H1 (cell line): ENCODE data around the gene POLRMT. TPM values are rescaled to one million over a fixed set of nuclear protein-coding genes. Genes with fewer than 3 reads are reported as not detected.
"Not testable (repeated sequence)": the region's sequence is repeated elsewhere in the genome, so short reads cannot be mapped to it uniquely, and the experiment has no call there.

Experiments
- CTCF ChIA-PET: fragments of 300-600 bp; sonication (Branson Sonifier 250); formaldehyde crosslinking; loops from one replicate; lab custom pipeline; 2021; ENCODE audit not compliant: partially characterized antibody; lab: Charles Lee
- POLR2A ChIA-PET: fragments of 300-600 bp; sonication (Branson Sonifier 250); formaldehyde crosslinking; loops from one replicate; lab custom pipeline; 2021; ENCODE audit warnings: inconsistent platforms; ENCODE audit not compliant: partially characterized antibody; lab: Charles Lee
- DNase-seq, 2 experiments: peaks; one replicate each; pipeline versions ENCODE4 v3.0.0 to v3.0.0-alpha.2; 2010 to 2022; ENCODE audit warnings: low spot score in 2 of 2, low read depth in 1 of 2, mixed read lengths in 1 of 2
- FAIRE-seq: peaks from 2 replicates; lab custom pipeline; 2011; peaks lifted over from hg19 to GRCh38; lab: Jason Lieb, UNC
- H2AFZ ChIP-seq: 2 replicates; pipeline ENCODE4 v1.8.1; 2012; ENCODE audit warnings: low read length, inconsistent platforms
- H2AK5ac ChIP-seq: 2 replicates; pipeline ENCODE4 v1.6.1; 2013; ENCODE audit warnings: low read depth, low read length
- H2BK120ac ChIP-seq: replicated peaks from 2 replicates; pipeline ENCODE3; 2013; ENCODE audit warnings: low read depth, low read length, inconsistent platforms
- H2BK12ac ChIP-seq: 2 replicates; pipeline ENCODE4 v1.6.1; 2013; ENCODE audit warnings: low read depth, low read length
- H2BK15ac ChIP-seq: 2 replicates; pipeline ENCODE4 v1.6.1; 2013; ENCODE audit warnings: low read length
- H2BK20ac ChIP-seq: 2 replicates; pipeline ENCODE4 v1.6.1; 2013; ENCODE audit warnings: low read length
- H2BK5ac ChIP-seq: 2 replicates; pipeline ENCODE4 v1.6.1; 2013; ENCODE audit warnings: low read depth, low read length
- H3K14ac ChIP-seq: 2 replicates; pipeline ENCODE4 v1.6.1; 2013; ENCODE audit warnings: inconsistent platforms; ENCODE audit not compliant: insufficient read length
- H3K18ac ChIP-seq: 2 replicates; pipeline ENCODE4 v1.6.1; 2013; ENCODE audit warnings: low read length; ENCODE audit errors: extremely low read depth
- H3K23ac ChIP-seq: 2 replicates; pipeline ENCODE4 v1.6.1; 2013; ENCODE audit warnings: inconsistent platforms; ENCODE audit not compliant: insufficient read length
- H3K23me2 ChIP-seq: 2 replicates; pipeline ENCODE4 v1.6.1; 2013; ENCODE audit warnings: low read depth, low read length
- H3K27ac ChIP-seq: 2 replicates; pipeline ENCODE4 v1.6.1; 2011; ENCODE audit warnings: low read depth, low read length, inconsistent platforms
- H3K27me3 ChIP-seq, 4 experiments: replicated peaks in 1 of 4; 1 replicate in 1 of 4; 2 replicates in 3 of 4; pipeline versions ENCODE4 v1.6.1 to v1.8.1; 2011 to 2013; ENCODE audit warnings: low read length in 3 of 4, mild to moderate bottlenecking in 3 of 4, inconsistent platforms in 2 of 4, mixed read lengths in 2 of 4, moderate library complexity in 1 of 4; ENCODE audit not compliant: control insufficient read depth in 3 of 4, insufficient read depth in 3 of 4; ENCODE audit errors: extremely low read depth in 1 of 4
- H3K36me3 ChIP-seq, 4 experiments: 2 replicates each; pipeline versions ENCODE4 v1.6.1 to v1.8.1; 2011 to 2013; ENCODE audit warnings: mild to moderate bottlenecking in 4 of 4, low read length in 3 of 4, moderate library complexity in 2 of 4, control low read depth in 1 of 4, inconsistent platforms in 1 of 4; ENCODE audit not compliant: insufficient read depth in 4 of 4, control insufficient read depth in 2 of 4
- H3K4ac ChIP-seq: replicated peaks from 2 replicates; pipeline ENCODE3; 2013; ENCODE audit warnings: low read length, low read depth, mixed read lengths, inconsistent platforms; ENCODE audit not compliant: insufficient read length
- H3K4me1 ChIP-seq, 4 experiments: replicated peaks in 1 of 4; 1 replicate in 1 of 4; 2 replicates in 3 of 4; pipeline versions ENCODE4 v1.6.1 to v1.8.1; 2011 to 2013; ENCODE audit warnings: low read length in 3 of 4, inconsistent platforms in 2 of 4, mixed read lengths in 1 of 4; ENCODE audit not compliant: insufficient read depth in 4 of 4, control insufficient read depth in 3 of 4
- H3K4me2 ChIP-seq, 2 experiments: 2 replicates each; pipeline versions ENCODE4 v1.6.1 to v1.8.1; 2011 to 2013; ENCODE audit warnings: low read depth in 2 of 2, low read length in 2 of 2, control low read depth in 1 of 2, inconsistent platforms in 1 of 2, mild to moderate bottlenecking in 1 of 2; ENCODE audit not compliant: insufficient read depth in 1 of 2
- H3K4me3 ChIP-seq, 4 experiments: fragments of 200-600, 300-600 bp in 1 of 4; sonication (generic), shearing (Covaris generic), sonication (Bioruptor Twin) in 1 of 4; 2 replicates each; pipeline versions ENCODE4 v1.5.1 to v1.8.1; 2011 to 2016; ENCODE audit warnings: low read length in 4 of 4, low read depth in 3 of 4, control low read depth in 2 of 4, inconsistent platforms in 2 of 4, mild to moderate bottlenecking in 2 of 4, mixed read lengths in 1 of 4, moderate library complexity in 1 of 4; ENCODE audit not compliant: insufficient read depth in 2 of 4; ENCODE audit errors: extremely low read depth in 1 of 4
- H3K56ac ChIP-seq: replicated peaks from 2 replicates; pipeline ENCODE3; 2013; ENCODE audit warnings: low read depth, mild to moderate bottlenecking, mixed read lengths, low read length, inconsistent platforms; ENCODE audit not compliant: insufficient read length
- H3K79me1 ChIP-seq: 2 replicates; pipeline ENCODE4 v1.6.1; 2013; ENCODE audit warnings: low read depth, low read length, control low read depth
- H3K79me2 ChIP-seq, 2 experiments: 2 replicates each; pipeline versions ENCODE4 v1.6.1 to v1.8.1; 2012 to 2013; ENCODE audit warnings: low read length in 2 of 2, mild to moderate bottlenecking in 2 of 2, inconsistent platforms in 1 of 2; ENCODE audit not compliant: insufficient read depth in 2 of 2, control insufficient read depth in 1 of 2
- H3K9ac ChIP-seq, 4 experiments: replicated peaks in 1 of 4; 1 replicate in 1 of 4; 2 replicates in 3 of 4; pipeline versions ENCODE4 v1.6.1 to v1.8.1; 2011 to 2013; ENCODE audit warnings: low read depth in 3 of 4, low read length in 3 of 4, control low read depth in 2 of 4, mild to moderate bottlenecking in 2 of 4, moderate library complexity in 2 of 4, inconsistent platforms in 1 of 4; ENCODE audit errors: extremely low read depth in 1 of 4
- H3K9me3 ChIP-seq, 2 experiments: 2 replicates each; pipeline versions ENCODE4 v1.6.1 to v1.8.1; 2012 to 2013; ENCODE audit warnings: mild to moderate bottlenecking in 2 of 2, moderate library complexity in 2 of 2, control low read depth in 1 of 2, inconsistent platforms in 1 of 2, low read depth in 1 of 2, low read length in 1 of 2, mixed read lengths in 1 of 2; ENCODE audit not compliant: insufficient read depth in 2 of 2
- H4K20me1 ChIP-seq, 2 experiments: replicated peaks in 1 of 2; 2 replicates each; pipeline versions ENCODE3 to v1.8.1; 2011 to 2013; ENCODE audit warnings: inconsistent platforms in 2 of 2, low read length in 2 of 2, mild to moderate bottlenecking in 1 of 2; ENCODE audit not compliant: insufficient read depth in 2 of 2, control insufficient read depth in 1 of 2
- H4K5ac ChIP-seq: 2 replicates; pipeline ENCODE4 v1.6.1; 2013; ENCODE audit warnings: low read length, low read depth, mixed read lengths, inconsistent platforms; ENCODE audit not compliant: insufficient read length
- H4K8ac ChIP-seq: 2 replicates; pipeline ENCODE4 v1.8.0; 2013; ENCODE audit warnings: mild to moderate bottlenecking, moderate library complexity, low read length, inconsistent platforms; ENCODE audit not compliant: insufficient read depth; ENCODE audit errors: extremely low read depth
- H4K91ac ChIP-seq: replicated peaks from 2 replicates; pipeline ENCODE3; 2013; ENCODE audit warnings: low read length, mixed read lengths, inconsistent platforms; ENCODE audit not compliant: insufficient read length
- WGBS, 2 experiments: shearing (Covaris generic) in 1 of 2; methylation state at CpG; one replicate each; pipeline versions ENCODE4 v1.1.6 to v1.1.7; 2013 to 2015; ENCODE audit warnings: low lambda C conversion rate in 2 of 2, mixed read lengths in 2 of 2, inconsistent platforms in 1 of 2, low coverage in 1 of 2, missing lambda C conversion rate in 1 of 2; ENCODE audit not compliant: insufficient replicate concordance in 2 of 2, insufficient coverage in 1 of 2, insufficient read length in 1 of 2; ENCODE audit errors: extremely low coverage in 1 of 2, missing lambda C conversion rate in 1 of 2; 5-methylcytosine and 5-hydroxymethylcytosine counted together
- polyA plus RNA-seq, 7 experiments: library from polyadenylated mRNA; depleted of rRNA in 3 of 7; stranded (reverse) in 5 of 7; unstranded in 2 of 7; fragments of >200 nt in 5 of 7; fragments of 200-250 nt in 2 of 7; gene quantifications; 1 replicate in 5 of 7; 2 replicates in 1 of 7; 4 replicates in 1 of 7; pipeline versions ENCODE4 v1.2.1 to v1.2.3, GENCODE V29; 2011 to 2013; ENCODE audit warnings: missing spikeins in 2 of 7, mixed read lengths in 2 of 7
- total RNA-seq: library from RNA; stranded (reverse); fragmentation: NEBNext Ultra II Directional; extraction: Animal tissue kit (Norgen Biotek cat#: 25700); gene quantifications from 2 replicates; pipeline ENCODE4 v1.2.1, GENCODE V29; 2021

POLRMT gene
- total and polyA plus RNA-seq, 2 of the 8 experiments (the other 6 are each of a cell fraction or from before 2014, with no cell fraction given), result 93.0 to 111 TPM

GRCh38 chr19:668675-669434 lies 35.5 kb upstream of the POLRMT start:
- H3K56ac ChIP-seq, H3K4me1 ChIP-seq, H3K4ac ChIP-seq, H2BK120ac ChIP-seq, H2BK5ac ChIP-seq, H4K5ac ChIP-seq, H4K91ac ChIP-seq, H2BK12ac ChIP-seq, H3K23ac ChIP-seq, H3K79me1 ChIP-seq, H3K4me2 ChIP-seq, H3K9me3 ChIP-seq, H2BK15ac ChIP-seq, H4K8ac ChIP-seq, H3K27me3 ChIP-seq, H3K18ac ChIP-seq, FAIRE-seq, H3K9ac ChIP-seq, H2AFZ ChIP-seq, H3K36me3 ChIP-seq, DNase-seq, H3K79me2 ChIP-seq, H3K27ac ChIP-seq, H2AK5ac ChIP-seq, H3K4me3 ChIP-seq, H4K20me1 ChIP-seq, H3K14ac ChIP-seq, H3K23me2 ChIP-seq, H2BK20ac ChIP-seq: not testable (repeated sequence)
- ChIA-PET CTCF (interaction anchor here (0.6 to 2.8 kb wide), 10 partner anchors 8 to 158 kb away, joined by 3 to 16 read pairs (median 4); no protein-coding TSS in a partner anchor), POLR2A (interaction anchor here (0.6 to 1.6 kb wide), 4 partner anchors 10 to 133 kb away, joined by 3 to 5 read pairs (median 3); no protein-coding TSS in a partner anchor)
- WGBS, 2 experiments, result 79% methylated on average over 12 of the region's 12 CpGs; no CpG with 5 or more reads in 1 of the 2 experiments
